22Rv1 (cell line): Measurements from ENCODE around the gene SLC39A11.

Source experiments
- H3K27ac ChIP-seq: fragments of 450-650 bp; 2 replicates; pipeline ENCODE4 v1.5.1; 2017
- ZFX ChIP-seq: fragments of 450-650 bp; IDR thresholded peaks from 2 replicates; pipeline ENCODE4 v1.6.1; 2017; ENCODE audit warnings: antibody characterized with exemption, borderline replicate concordance
- TF ChIP-seq, protein P1 (sequence below): fragments of 450-650 bp; IDR thresholded peaks from 2 replicates; pipeline ENCODE4 v1.5.1; 2017; ENCODE audit warnings: mild to moderate bottlenecking

The SLC39A11 gene

DNA sequence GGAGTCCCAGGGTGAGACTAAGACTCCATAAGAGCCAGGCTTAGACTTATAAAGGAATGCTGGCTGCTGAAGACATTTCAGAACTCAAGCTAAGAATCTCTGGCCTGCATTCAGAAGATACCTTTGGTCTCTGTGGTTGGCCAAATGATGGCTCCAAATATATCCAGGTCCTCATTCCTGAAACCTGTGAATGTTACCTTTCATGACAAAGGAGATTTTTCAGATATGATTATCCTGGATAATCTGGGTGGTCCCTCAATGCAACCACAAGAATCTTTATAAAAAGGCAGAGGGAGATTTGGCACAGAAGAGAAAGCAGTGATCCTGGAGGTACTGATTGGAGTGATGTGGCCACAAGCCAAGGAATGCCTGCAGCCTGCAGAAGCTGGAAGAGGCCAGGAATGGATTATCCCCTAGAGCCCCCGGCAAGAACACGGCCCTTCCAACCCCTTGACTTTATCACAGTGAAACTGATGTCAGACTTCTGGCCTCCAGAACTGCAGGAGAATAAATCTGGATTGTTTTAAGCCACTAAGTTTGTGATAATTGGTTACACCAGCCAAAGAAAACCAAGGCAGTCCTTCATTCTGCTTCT is 253.3 kb downstream of the SLC39A11 start:
- TF ChIP-seq ZFX = no peak
- TF ChIP-seq, protein P1, sequence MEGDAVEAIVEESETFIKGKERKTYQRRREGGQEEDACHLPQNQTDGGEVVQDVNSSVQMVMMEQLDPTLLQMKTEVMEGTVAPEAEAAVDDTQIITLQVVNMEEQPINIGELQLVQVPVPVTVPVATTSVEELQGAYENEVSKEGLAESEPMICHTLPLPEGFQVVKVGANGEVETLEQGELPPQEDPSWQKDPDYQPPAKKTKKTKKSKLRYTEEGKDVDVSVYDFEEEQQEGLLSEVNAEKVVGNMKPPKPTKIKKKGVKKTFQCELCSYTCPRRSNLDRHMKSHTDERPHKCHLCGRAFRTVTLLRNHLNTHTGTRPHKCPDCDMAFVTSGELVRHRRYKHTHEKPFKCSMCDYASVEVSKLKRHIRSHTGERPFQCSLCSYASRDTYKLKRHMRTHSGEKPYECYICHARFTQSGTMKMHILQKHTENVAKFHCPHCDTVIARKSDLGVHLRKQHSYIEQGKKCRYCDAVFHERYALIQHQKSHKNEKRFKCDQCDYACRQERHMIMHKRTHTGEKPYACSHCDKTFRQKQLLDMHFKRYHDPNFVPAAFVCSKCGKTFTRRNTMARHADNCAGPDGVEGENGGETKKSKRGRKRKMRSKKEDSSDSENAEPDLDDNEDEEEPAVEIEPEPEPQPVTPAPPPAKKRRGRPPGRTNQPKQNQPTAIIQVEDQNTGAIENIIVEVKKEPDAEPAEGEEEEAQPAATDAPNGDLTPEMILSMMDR = no peak
- no peak overlapping the region for H3K27ac ChIP-seq

DNA sequence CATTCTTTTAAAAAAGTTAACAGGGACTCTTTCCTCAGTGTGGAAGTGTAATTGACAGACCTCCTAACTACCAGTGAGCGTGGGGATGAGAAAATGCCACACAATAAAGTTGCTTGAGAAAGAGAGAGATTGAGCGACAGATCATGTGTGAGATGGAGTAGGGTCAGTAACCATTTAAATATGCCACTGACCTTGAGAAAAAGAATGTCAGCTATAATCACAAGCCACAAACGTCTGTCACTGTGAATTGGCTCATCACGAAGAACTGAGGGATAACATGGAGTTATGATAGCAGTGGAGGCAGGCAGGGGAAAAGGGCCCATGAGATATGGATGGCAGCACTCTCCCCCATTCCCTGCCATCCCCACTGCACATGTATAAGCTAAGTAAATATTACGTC is 253.9 kb downstream of the SLC39A11 start:
- TF ChIP-seq, protein P1 = no peak
- no peak for TF ChIP-seq ZFX

DNA sequence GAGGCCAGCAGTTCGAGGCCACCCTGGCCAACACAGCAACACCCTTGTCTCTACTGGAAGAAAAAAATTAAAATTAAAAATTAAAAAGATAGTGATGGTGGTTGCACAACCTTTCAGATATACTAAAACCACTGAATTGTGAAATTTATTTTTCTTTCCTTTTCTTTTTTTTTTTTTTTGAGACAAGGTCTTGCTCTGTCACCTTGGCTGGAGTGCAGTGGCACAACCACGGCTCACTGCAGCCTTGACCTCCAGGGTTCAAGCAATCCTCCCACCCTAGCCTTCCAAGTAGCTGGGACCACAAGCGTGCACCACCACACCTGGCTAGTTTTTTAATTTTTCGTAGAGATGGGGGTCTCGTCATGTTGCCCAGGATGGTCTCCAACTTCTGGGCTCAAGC is 254.4 kb downstream of the SLC39A11 start:
- TF ChIP-seq, protein P1 = no peak
- no peak for TF ChIP-seq ZFX
- H3K27ac ChIP-seq = no peak overlapping the region

More for the DNA sequence above, 253.9 kb downstream of the SLC39A11 start:
- no peak overlapping the region for H3K27ac ChIP-seq

DNA sequence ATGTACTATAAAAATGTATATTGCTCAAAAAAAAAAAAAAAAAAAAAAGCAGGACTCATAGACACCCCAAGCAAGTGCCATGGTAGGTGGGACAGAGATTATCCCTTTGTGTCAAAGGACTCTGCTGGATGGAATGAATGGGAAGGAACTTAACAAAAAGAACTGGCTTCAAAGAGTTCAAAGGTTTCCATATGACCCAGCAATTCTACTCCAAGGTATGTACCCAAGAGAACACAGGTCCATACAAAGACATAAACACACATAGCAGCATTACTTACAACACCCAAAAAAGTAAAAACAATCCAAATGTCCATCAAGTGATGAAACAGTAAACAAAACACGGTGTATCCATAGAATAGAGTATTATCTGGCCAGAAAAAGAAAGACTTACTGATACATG is 255.2 kb downstream of the SLC39A11 start:
- TF ChIP-seq, protein P1 = no peak
- TF ChIP-seq ZFX = no peak
- no peak overlapping the region for H3K27ac ChIP-seq

DNA sequence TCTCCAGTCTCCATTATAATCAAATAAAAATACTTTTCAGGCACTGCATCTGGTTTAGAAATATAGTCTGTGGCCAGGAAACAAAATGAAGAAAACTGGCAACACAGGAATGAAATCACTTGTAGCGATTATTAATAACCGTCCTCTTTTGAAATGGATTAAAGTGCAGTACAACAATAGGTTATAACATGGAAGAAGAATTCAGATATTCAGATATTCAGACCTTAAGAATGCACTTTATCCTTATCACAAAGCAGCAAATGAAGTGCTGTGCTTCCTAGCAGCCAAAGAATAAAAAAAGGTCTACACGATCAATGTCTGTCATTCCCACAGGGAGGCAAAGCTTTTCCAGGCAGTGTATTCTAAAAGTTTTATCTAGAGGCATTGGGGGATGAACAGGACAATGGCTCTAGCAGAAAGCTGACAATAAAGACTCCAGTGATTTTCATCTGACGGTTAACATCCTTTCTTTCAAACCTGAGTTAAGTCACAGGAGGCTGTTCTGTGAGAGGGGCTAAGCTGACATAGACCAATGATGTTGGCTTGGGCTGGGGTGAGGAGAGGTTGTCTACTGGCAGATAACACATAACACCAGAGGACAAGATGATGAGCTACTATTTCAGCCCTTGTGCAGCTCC is 259.2 kb downstream of the SLC39A11 start:
- TF ChIP-seq ZFX = no peak
- TF ChIP-seq, protein P1 = no peak

DNA sequence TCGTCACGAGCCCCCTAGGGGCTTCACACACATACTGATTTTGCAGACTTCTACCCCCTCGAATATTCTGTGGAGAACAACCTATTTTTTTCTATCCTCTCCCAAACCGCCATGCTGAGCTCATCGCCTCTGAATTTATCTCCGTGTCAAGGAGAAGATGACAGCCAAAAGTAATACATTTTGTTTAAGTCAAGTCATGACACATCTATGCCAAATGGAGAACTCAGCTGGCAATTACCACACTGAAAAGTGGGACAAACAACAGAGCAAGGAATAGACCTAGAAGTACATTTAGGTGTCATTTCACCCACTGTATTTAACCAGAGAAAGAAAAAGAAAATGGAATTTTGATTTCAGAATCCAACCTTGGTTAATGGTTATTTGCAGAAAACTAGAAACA is 260.2 kb downstream of the SLC39A11 start:
- TF ChIP-seq, protein P1 = no peak
- TF ChIP-seq ZFX = no peak
- no peak overlapping the region for H3K27ac ChIP-seq

More for the DNA sequence above, 259.2 kb downstream of the SLC39A11 start:
- H3K27ac ChIP-seq = no peak overlapping the region

DNA sequence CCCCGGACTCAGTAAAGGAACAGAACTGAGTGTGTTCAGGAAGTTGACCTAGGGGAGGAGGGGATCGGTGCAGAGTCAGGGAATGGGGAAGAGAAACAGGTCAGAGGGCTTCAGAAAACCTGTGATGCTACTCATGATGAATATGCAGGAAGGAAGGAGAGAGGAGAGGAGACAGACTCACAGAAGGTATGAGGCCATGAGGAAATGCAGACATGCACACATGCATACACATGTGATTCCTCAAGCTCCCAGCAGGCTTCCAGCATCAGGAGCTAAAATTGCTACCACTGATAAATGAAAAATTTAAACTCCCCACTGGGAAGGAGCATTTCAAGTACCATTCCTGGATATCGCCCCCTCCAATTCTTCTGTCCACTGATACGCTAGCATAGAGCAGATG is 262.6 kb downstream of the SLC39A11 start:
- TF ChIP-seq, protein P1 = no peak
- no peak for TF ChIP-seq ZFX
- H3K27ac ChIP-seq = no peak overlapping the region
